ENCODE data around the gene RGS17.
"Not testable (repeated sequence)": the region's sequence is repeated elsewhere in the genome, so short reads cannot be mapped to it uniquely, and the experiment has no call there.

Gene RGS17

GRCh38 chr6:153143200-153143599 lies 12.1 kb upstream of the RGS17 start:
- H3K27ac ChIP-seq: no peak overlapping the region

GRCh38 chr6:153140299-153140698 lies 9.2 kb upstream of the RGS17 start:
- H3K27ac ChIP-seq: no peak overlapping the region
- TF ChIP-seq CTCF (IDR thresholded peaks at IDR 0.05): no peak
- TF ChIP-seq ZFX (IDR thresholded peaks at IDR 0.05; ENCODE audit: borderline replicate concordance): no peak

More at GRCh38 chr6:153143200-153143599, 12.1 kb upstream of the RGS17 start:
- TF ChIP-seq CTCF (IDR thresholded peaks at IDR 0.05) (no peak), ZFX (IDR thresholded peaks at IDR 0.05; ENCODE audit: borderline replicate concordance) (no peak)

- TF ChIP-seq ZFX (IDR thresholded peaks at IDR 0.05; ENCODE audit: borderline replicate concordance): no peak
- TF ChIP-seq CTCF (IDR thresholded peaks at IDR 0.05): no peak
- no peak overlapping the region for H3K27ac ChIP-seq
These were observed 7.8 kb upstream of the RGS17 start for GRCh38 chr6:153138930-153139329.

- TF ChIP-seq ZFX (IDR thresholded peaks at IDR 0.05; ENCODE audit: borderline replicate concordance) (no peak), CTCF (IDR thresholded peaks at IDR 0.05) (no peak)
- no peak overlapping the region for H3K27ac ChIP-seq
These were observed 4.6 kb upstream of the RGS17 start for GRCh38 chr6:153135681-153136080.

- not testable (repeated sequence) for H3K27ac ChIP-seq
These were observed 2.6 kb upstream of the RGS17 start for GRCh38 chr6:153133667-153134066.

- no peak for TF ChIP-seq ZFX (IDR thresholded peaks at IDR 0.05; ENCODE audit: borderline replicate concordance)
These were observed 506 bp downstream of the RGS17 start for GRCh38 chr6:153130515-153131036.

GRCh38 chr6:153129873-153130514 lies 1.1 kb downstream of the RGS17 start:
- no peak overlapping the region for H3K27ac ChIP-seq
- TF ChIP-seq CTCF (IDR thresholded peaks at IDR 0.05): no peak
- no peak for TF ChIP-seq ZFX (IDR thresholded peaks at IDR 0.05; ENCODE audit: borderline replicate concordance)

More at GRCh38 chr6:153130515-153131036, 506 bp downstream of the RGS17 start:
- H3K27ac ChIP-seq: peak overlapping the region; percentile 39; the same call in 1 of the 2 replicates

- no peak overlapping the region for H3K27ac ChIP-seq
- TF ChIP-seq ZFX (IDR thresholded peaks at IDR 0.05; ENCODE audit: borderline replicate concordance) (no peak), CTCF (IDR thresholded peaks at IDR 0.05) (no peak)
These were observed 4.9 kb downstream of the RGS17 start for GRCh38 chr6:153126218-153126617.
